HUES64 (cell line): Measurements from ENCODE around the gene TTLL4.
"Not testable (repeated sequence)": the region's sequence is repeated elsewhere in the genome, so short reads cannot be mapped to it uniquely, and the experiment has no call there.

Experiments used
- H3K27ac ChIP-seq: 2 replicates; pipeline ENCODE4 v1.7.0; 2013; ENCODE audit warnings: low read depth, low read length, inconsistent platforms
- H3K27me3 ChIP-seq: 2 replicates; pipeline ENCODE4 v1.6.1; 2013; ENCODE audit warnings: mild to moderate bottlenecking, low read length; ENCODE audit not compliant: insufficient read depth
- H3K36me3 ChIP-seq: 2 replicates; pipeline ENCODE4 v1.6.1; 2013; ENCODE audit warnings: mild to moderate bottlenecking, low read length; ENCODE audit not compliant: insufficient read depth
- H3K4me1 ChIP-seq: 2 replicates; pipeline ENCODE4 v1.6.1; 2013; ENCODE audit warnings: mild to moderate bottlenecking, low read length, moderate library complexity; ENCODE audit not compliant: insufficient read depth
- H3K4me3 ChIP-seq: 2 replicates; pipeline ENCODE4 v1.5.1; 2013; ENCODE audit warnings: mild to moderate bottlenecking, low read length, moderate library complexity
- H3K9ac ChIP-seq: 2 replicates; pipeline ENCODE4 v1.6.1; 2013; ENCODE audit warnings: mild to moderate bottlenecking, low read depth, low read length
- H3K9me3 ChIP-seq: 2 replicates; pipeline ENCODE4 v1.6.1; 2013; ENCODE audit warnings: low read depth, low read length; ENCODE audit not compliant: insufficient read depth
- WGBS: fragments of 150-250, 120-280 bp; methylation state at CpG from one replicate; pipeline ENCODE4 v1.1.7; 2013; ENCODE audit warnings: missing lambda C conversion rate; 5-methylcytosine and 5-hydroxymethylcytosine counted together

The TTLL4 gene

GRCh38 chr2:218746960-218747359, 36.3 kb downstream of the TTLL4 start:
- H3K27ac ChIP-seq = no peak overlapping the region
- no peaks in the 10 kb centered on the region for H3K27me3 ChIP-seq
- H3K36me3 ChIP-seq = peaks cover 90% of the 10 kb centered on the region
- H3K4me3 ChIP-seq = no peak overlapping the region
- no peaks in the 10 kb centered on the region for H3K9me3 ChIP-seq
- H3K4me1 ChIP-seq = no peaks in the 10 kb centered on the region; the same call in 1 of the 2 replicates
- no peak overlapping the region for H3K9ac ChIP-seq
- 97% methylated on average over 10 of the region's 10 CpGs for WGBS

GRCh38 chr2:218748741-218749441, 38.3 kb downstream of the TTLL4 start:
- Histone ChIP-seq H3K4me3 (no peak overlapping the region), H3K27ac (no peak overlapping the region)
- 95% methylated on average over 7 of the region's 8 CpGs for WGBS

GRCh38 chr2:218754201-218754600, 43.6 kb downstream of the TTLL4 start:
- H3K4me1 ChIP-seq = no peaks in the 10 kb centered on the region
- H3K36me3 ChIP-seq = peaks cover 88% of the 10 kb centered on the region
- H3K9me3 ChIP-seq = no peaks in the 10 kb centered on the region
- H3K27ac ChIP-seq = no peak overlapping the region
- WGBS = 91% methylated on average over 3 of the region's 3 CpGs
- no peak overlapping the region for H3K4me3 ChIP-seq
- no peaks in the 10 kb centered on the region for H3K27me3 ChIP-seq
- H3K9ac ChIP-seq = no peak overlapping the region

More at GRCh38 chr2:218748741-218749441, 38.3 kb downstream of the TTLL4 start:
- Histone ChIP-seq H3K36me3 (peaks cover 97% of the 10 kb centered on the region), H3K27me3 (no peaks in the 10 kb centered on the region), H3K4me1 (no peaks in the 10 kb centered on the region; the same call in 1 of the 2 replicates), H3K9ac (no peak overlapping the region), H3K9me3 (no peaks in the 10 kb centered on the region)

- Histone ChIP-seq H3K27ac (no peak overlapping the region), H3K36me3 (peaks cover 84% of the 10 kb centered on the region)
- WGBS = 94% methylated on average over 7 of the region's 7 CpGs
These were observed 44.1 kb downstream of the TTLL4 start for GRCh38 chr2:218754781-218755180.

GRCh38 chr2:218755198-218755566, 44.5 kb downstream of the TTLL4 start:
- Histone ChIP-seq H3K4me3 (no peak overlapping the region), H3K27ac (no peak overlapping the region), H3K36me3 (peaks cover 80% of the 10 kb centered on the region), H3K4me1 (no peaks in the 10 kb centered on the region), H3K9ac (no peak overlapping the region), H3K9me3 (no peaks in the 10 kb centered on the region), H3K27me3 (no peaks in the 10 kb centered on the region)
- 94% methylated on average over 3 of the region's 3 CpGs for whole genome bisulfite sequencing

More at GRCh38 chr2:218754781-218755180, 44.1 kb downstream of the TTLL4 start:
- Histone ChIP-seq H3K9me3 (no peaks in the 10 kb centered on the region), H3K27me3 (no peaks in the 10 kb centered on the region), H3K4me1 (no peaks in the 10 kb centered on the region), H3K4me3 (no peak overlapping the region), H3K9ac (no peak overlapping the region)

- Histone ChIP-seq H3K4me3 (no peak overlapping the region), H3K27ac (no peak overlapping the region), H3K36me3 (peaks cover 74% of the 10 kb centered on the region), H3K4me1 (no peaks in the 10 kb centered on the region), H3K9ac (no peak overlapping the region), H3K27me3 (no peaks in the 10 kb centered on the region), H3K9me3 (no peaks in the 10 kb centered on the region)
- 92% methylated on average over 10 of the region's 10 CpGs for WGBS
These were observed 45.2 kb downstream of the TTLL4 start for GRCh38 chr2:218755567-218756404.

GRCh38 chr2:218756599-218757377, 46.2 kb downstream of the TTLL4 start:
- no peaks in the 10 kb centered on the region for H3K4me1 ChIP-seq
- H3K27ac ChIP-seq = no peak overlapping the region
- H3K9me3 ChIP-seq = no peaks in the 10 kb centered on the region
- no peaks in the 10 kb centered on the region for H3K27me3 ChIP-seq
- H3K9ac ChIP-seq = no peak overlapping the region
- 91% methylated on average over 6 of the region's 6 CpGs for WGBS
- peaks cover 65% of the 10 kb centered on the region for H3K36me3 ChIP-seq
- H3K4me3 ChIP-seq = no peak overlapping the region

GRCh38 chr2:218761795-218762194, 51.2 kb downstream of the TTLL4 start:
- 83% methylated on average over 2 of the region's 2 CpGs for WGBS
- no peaks in the 10 kb centered on the region for H3K27me3 ChIP-seq
- H3K4me1 ChIP-seq = no peaks in the 10 kb centered on the region

GRCh38 chr2:218772759-218773158, 62.1 kb downstream of the TTLL4 start:
- not testable (repeated sequence) for H3K4me3 ChIP-seq, H3K27me3 ChIP-seq, H3K4me1 ChIP-seq, H3K36me3 ChIP-seq, H3K9ac ChIP-seq, H3K27ac ChIP-seq, H3K9me3 ChIP-seq
- 92% methylated on average over 5 of the region's 5 CpGs for WGBS

More at GRCh38 chr2:218761795-218762194, 51.2 kb downstream of the TTLL4 start:
- Histone ChIP-seq H3K36me3 (peaks cover 16% of the 10 kb centered on the region; the same call in 1 of the 2 replicates), H3K9ac (no peak overlapping the region), H3K27ac (no peak overlapping the region), H3K4me3 (no peak overlapping the region), H3K9me3 (no peaks in the 10 kb centered on the region)

GRCh38 chr2:218773881-218774280, 63.2 kb downstream of the TTLL4 start:
- no peaks in the 10 kb centered on the region for H3K27me3 ChIP-seq
- H3K36me3 ChIP-seq = no peaks in the 10 kb centered on the region
- no peaks in the 10 kb centered on the region for H3K4me1 ChIP-seq
- no peak overlapping the region for H3K27ac ChIP-seq
- H3K4me3 ChIP-seq = no peak overlapping the region
- 92% methylated on average over 1 of the region's 2 CpGs for WGBS
- no peak overlapping the region for H3K9ac ChIP-seq
- H3K9me3 ChIP-seq = 0 out of 2 replicates have a peak, but pooled peaks cover 3% of the 10 kb centered on the region

- no peak overlapping the region for H3K27ac ChIP-seq
- H3K9ac ChIP-seq = no peak overlapping the region
- H3K27me3 ChIP-seq = peaks cover 8% of the 10 kb centered on the region
- 100% methylated on average over 1 of the region's 1 CpG for WGBS
- no peak overlapping the region for H3K4me3 ChIP-seq
- H3K9me3 ChIP-seq = 0 out of 2 replicates have a peak, but pooled peaks cover 3% of the 10 kb centered on the region
- H3K36me3 ChIP-seq = no peaks in the 10 kb centered on the region
- H3K4me1 ChIP-seq = peaks cover 6% of the 10 kb centered on the region
These were observed 65.9 kb downstream of the TTLL4 start for GRCh38 chr2:218776488-218776887.
